Left ventricle myocardium superior (tissue), 1 donor: Measurements from ENCODE around the gene ZNF629. TPM values are rescaled to one million over a fixed set of nuclear protein-coding genes. Genes with fewer than 3 reads are reported as not detected.

Experiments used
- ATAC-seq: fragments of 200-7000 bp; cut with Tn5 transposase; one replicate; pipeline ENCODE4 v1.9.1; 2020; ENCODE audit warnings: mild to moderate bottlenecking, moderate library complexity
- DNase-seq: peaks from one replicate; pipeline ENCODE4 v3.0.0-alpha.2; 2020
- intact Hi-C: fragments of 100-400 bp; cut with micrococcal nuclease; formaldehyde crosslinking; loops from one replicate; pipeline ENCODE4 v1.11.0; 2022
- total RNA-seq: library from RNA; stranded (reverse); fragmentation: NEBNext Ultra II Directional; extraction: Animal tissue kit (Norgen Biotek cat#: 25700); gene quantifications from one replicate; pipeline ENCODE4 v1.2.1, GENCODE V29; 2021
- donor health status: DM: no; HTN: yes; CAD: no; lungs with severe emphysema.

ZNF629 gene
- total RNA-seq, 1 donor from 2014 or later, result 19.2 TPM

DNA sequence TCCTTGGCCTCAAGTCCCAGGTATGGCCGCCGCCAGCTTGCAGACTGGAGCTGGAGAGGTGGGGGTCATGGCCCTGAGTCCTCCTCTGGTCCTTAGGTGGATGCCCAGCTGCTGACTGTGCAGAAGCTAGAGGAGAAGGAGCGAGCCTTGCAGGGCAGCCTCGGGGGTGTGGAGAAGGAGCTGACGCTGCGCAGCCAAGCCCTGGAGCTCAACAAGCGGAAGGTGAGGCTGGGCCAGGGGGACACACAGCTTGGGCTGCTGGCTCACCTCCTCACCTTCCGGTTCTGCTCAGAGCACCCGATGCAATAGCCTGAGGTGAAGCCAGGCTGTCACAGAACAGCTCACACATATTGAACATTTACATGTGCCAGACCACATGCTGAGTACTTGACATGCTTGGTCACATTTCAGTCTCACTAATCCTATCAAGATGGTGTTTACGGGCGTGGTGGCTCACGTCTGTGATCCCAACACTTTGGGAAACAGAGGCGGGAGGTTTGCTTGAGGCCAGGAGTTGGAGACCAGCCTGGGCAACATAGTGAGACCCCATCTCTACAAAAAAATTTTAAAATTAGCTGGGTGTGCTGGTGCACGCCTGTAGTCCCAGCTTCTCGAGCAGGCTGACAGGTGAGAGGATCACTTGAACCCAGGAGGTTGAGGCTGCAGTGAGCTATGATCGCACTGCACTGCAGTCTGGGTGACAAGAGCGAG, 17.5 kb downstream of the ZNF629 start:
- DNase-seq, result no peak
- no peak for ATAC-seq
- intact Hi-C loops, result no loop called here

DNA sequence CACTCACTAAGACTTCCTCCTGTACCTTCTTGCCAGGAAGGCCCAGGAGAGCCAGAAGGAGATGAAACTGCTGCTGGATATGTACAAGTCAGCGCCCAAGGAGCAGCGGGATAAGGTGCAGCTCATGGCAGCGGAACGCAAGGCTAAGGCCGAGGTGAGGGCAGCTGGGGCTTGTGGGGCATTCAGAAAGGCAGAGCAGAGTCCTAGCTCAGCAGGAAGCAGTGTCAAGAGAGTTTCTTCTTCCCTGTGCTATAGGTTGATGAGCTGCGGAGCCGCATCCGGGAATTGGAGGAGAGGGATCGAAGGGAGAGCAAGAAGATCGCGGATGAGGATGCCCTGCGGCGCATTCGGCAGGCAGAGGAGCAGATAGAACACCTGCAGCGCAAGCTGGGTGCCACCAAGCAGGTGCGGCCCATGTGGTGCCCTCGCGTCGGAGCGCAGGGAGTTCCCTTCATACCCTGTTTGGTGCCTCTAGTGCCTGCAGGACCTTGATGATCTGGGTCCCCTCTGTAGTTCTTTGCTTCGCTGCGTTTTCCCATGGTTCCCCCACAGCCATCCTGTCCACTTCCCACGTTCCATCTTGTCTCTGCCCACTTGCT, 18.3 kb downstream of the ZNF629 start:
- DNase-seq, result no peak
- no peak for ATAC-seq
- intact Hi-C loops, result no loop called here

DNA sequence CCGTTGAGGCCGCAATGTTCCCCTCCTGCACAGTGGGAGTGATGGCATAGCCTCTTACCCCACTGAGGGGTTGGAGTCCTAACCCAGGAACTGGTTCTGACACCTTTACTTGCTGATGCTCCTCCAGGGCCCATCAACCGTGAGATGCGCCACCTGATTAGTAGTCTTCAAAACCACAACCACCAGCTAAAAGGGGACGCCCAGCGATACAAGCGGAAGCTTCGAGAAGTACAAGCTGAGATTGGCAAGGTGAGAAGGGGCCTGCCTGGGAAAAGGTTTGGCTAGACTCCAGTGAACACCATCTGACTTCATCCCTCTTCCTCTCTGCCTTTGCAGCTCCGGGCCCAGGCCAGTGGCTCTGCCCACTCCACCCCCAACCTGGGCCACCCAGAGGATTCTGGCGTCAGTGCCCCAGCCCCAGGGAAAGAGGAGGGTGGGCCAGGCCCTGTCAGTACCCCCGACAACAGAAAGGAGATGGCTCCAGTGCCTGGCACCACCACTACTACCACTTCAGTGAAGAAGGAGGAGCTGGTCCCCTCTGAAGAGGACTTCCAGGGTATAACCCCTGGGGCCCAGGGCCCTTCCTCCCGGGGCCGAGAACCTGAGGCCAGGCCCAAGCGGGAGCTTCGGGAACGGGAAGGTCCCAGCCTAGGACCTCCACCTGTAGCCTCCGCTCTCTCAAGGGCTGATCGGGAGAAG, 19.1 kb downstream of the ZNF629 start:
- DNase-seq (peak; percentile 25), ATAC-seq (peak; percentile 18)
- intact Hi-C loops, result no loop called here

- intact Hi-C loops, result no loop called here
- DNase-seq (no peak), ATAC-seq (peak; percentile 50)
Observed at GRCh38 chr16:30766933-30767284, 20.1 kb downstream of the ZNF629 start.

DNA sequence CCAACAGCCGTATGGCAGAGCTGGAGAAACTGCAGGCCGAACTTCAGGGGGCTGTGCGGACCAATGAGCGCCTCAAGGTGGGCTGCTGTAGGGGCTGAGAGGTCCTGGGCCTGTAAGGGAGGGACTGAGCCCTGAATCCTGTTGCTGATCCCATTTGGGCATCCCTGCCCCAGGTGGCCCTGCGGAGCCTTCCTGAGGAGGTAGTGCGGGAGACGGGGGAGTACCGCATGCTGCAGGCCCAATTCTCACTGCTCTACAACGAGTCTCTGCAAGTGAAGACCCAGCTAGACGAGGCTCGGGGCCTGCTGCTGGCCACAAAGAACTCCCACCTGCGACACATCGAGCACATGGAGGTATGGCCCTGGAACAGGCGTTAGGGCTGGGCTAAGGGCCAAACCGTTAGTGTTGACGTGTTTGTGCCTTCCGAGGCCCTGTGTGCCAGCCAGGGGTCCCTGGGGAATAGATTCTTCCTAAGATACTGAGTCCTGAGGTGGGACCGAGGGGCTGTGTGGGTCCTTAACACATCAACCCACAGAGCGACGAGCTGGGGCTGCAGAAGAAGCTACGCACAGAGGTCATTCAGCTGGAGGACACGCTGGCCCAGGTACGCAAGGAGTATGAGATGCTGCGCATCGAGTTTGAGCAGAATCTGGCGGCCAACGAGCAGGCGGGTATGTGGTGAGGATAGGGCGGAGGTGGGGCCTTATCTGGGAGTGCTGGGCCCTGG, 20.6 kb downstream of the ZNF629 start:
- ATAC-seq, result no peak
- intact Hi-C loops, result no loop called here
- no peak for DNase-seq

DNA sequence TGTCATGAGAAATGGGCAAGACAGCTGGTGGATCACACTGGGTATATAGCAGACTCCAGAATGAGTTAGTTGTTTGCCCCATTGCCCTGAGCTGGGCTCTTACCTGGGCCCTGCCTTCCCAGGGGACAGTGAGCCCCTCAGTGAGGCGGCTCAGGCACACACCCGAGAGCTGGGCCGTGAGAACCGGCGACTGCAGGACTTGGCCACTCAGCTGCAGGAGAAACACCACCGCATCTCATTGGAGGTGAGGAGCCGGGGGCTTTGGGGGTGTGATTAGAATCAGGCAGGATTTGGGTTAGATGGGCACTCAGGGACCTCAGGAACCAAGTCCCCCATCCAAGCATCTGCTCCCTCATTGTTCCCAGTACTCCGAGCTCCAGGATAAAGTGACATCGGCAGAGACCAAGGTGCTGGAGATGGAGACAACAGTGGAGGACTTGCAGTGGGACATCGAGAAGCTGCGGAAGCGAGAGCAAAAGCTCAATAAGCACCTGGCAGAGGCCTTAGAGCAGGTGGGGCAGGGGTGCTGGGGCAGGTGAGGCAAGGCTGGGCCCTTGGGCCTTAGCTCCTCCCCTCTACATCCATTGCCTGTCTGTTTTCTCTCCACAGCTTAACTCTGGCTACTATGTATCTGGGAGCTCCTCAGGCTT, 22.1 kb downstream of the ZNF629 start:
- intact Hi-C loops, result no loop called here
- DNase-seq, result no peak

GRCh38 chr16:30764086-30764485, 22.9 kb downstream of the ZNF629 start:
- DNase-seq, result no peak
- intact Hi-C loops, result no loop called here
- no peak for ATAC-seq

More for the DNA sequence above, 22.1 kb downstream of the ZNF629 start:
- no peak for ATAC-seq

DNA sequence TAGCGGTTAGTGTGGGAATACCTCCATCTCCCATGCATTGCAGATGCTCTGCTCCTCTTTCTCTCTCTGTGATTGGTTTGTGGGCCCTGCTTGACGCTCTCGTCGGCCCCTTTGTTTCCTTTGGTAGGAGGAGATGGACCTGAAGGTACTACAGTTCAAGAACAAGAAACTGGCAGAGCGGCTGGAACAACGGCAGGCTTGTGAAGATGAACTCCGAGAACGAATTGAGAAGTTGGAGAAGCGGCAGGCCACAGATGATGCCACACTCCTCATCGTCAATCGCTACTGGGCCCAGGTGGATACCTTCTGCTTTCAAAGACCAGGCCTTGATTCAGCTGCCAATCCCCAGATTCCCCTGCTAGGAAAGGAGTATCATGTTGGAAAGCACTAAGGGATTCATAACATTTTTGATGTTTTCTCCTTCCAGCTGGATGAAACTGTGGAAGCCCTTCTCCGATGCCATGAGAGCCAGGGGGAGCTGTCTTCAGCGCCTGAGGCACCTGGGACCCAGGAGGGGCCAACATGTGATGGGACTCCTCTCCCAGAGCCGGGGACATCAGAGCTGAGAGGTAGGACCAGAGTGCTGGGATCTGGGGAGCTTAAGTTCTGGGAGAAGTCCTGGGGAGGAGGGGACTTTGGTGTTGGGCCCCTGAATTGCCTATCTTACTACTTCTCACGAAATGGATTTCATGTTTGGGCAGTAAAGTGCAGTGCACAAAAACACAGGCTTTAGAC, 23.8 kb downstream of the ZNF629 start:
- intact Hi-C loops, result no loop called here
- ATAC-seq, result no peak

DNA sequence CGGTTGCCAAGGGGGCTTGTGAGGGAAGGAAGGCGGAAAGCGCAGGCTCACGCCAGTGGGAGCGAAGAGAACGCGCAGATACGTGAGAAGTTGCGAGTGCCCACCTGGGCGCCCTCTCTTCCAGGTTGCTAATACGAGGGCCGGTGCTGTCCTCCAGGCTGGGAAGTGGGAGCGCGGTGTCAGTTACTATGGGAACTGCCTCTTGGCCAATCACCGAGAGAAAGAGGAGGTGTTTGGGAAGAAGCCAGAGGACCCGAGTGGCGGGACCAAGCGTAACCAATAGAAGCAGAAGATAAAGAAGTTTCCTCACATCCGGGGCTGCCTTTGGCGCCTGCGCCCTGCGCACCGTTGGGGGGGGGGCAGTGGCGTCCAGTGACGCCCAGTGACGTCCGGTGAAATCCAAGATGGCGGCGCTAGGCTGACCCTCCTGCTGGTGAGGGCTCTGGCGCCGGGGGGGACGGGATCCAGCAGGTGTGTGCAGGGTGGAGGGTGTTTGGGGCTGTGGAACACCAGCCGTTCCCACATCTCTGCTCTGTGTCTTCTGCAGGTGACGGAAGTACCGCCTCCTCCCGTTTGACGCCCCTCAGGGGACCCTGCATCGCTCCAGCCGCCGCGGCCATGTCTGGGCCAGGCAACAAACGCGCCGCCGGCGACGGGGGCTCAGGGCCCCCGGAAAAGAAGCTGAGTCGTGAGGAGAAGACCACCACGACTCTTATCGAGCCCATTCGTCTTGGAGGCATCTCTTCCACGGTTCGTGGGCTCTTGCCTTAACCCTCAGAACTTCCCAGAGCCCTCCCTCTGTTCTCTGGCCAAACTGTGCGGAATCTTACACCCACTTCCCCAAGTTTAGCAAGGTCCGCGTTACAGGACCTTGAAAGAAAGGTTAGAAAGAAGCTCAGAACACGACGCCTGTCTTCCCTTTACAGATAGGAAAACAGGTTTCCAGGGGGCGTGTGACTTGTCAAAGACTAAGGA, 24.8 kb downstream of the ZNF629 start, which contains the start of the genes CFAP119 and RNF40:
Gene CFAP119 (minus strand): TSS at position 135 of the 975 bp plus-strand sequence. CDS start 314 bp downstream, outside the sequence.
Gene RNF40 (plus strand): TSS at position 395 of the 975 bp plus-strand sequence. CDS start 224 bp downstream, at position 619.
- intact Hi-C loops, result no loop called here

More for the DNA sequence above, 23.8 kb downstream of the ZNF629 start:
- DNase-seq, result no peak

DNA sequence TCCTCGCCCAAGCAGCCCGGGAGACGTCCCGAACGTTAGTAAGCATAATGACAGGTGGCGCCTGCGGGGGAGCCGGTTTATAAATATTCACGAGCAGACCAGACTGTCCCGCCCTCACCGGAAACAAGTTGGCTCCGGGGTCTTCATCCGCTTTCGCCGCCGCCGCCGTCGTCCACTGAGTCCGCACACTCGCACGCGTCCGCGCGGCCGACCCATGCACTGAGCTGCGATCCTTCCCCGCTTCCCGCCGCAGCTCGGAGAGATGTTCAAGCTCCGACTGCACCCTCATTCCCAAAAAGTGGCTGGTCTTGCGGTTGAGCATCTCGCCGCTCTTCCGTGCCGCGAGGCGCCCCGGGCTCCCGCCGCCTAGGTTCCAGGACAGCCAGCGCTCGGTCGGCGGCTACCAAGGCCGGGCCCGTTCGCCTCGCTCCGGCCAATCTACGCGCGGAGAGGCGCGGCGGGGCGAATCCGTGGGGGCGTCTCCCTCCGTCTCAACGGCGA, 25.5 kb downstream of the ZNF629 start:
- DNase-seq, result no peak
- peak; percentile 20 for ATAC-seq
- intact Hi-C loops, result no loop called here

More for the DNA sequence above, 24.8 kb downstream of the ZNF629 start, which contains the start of the genes CFAP119 and RNF40:
- DNase-seq, result peak; percentile 96
- ATAC-seq, result peak; percentile 96

DNA sequence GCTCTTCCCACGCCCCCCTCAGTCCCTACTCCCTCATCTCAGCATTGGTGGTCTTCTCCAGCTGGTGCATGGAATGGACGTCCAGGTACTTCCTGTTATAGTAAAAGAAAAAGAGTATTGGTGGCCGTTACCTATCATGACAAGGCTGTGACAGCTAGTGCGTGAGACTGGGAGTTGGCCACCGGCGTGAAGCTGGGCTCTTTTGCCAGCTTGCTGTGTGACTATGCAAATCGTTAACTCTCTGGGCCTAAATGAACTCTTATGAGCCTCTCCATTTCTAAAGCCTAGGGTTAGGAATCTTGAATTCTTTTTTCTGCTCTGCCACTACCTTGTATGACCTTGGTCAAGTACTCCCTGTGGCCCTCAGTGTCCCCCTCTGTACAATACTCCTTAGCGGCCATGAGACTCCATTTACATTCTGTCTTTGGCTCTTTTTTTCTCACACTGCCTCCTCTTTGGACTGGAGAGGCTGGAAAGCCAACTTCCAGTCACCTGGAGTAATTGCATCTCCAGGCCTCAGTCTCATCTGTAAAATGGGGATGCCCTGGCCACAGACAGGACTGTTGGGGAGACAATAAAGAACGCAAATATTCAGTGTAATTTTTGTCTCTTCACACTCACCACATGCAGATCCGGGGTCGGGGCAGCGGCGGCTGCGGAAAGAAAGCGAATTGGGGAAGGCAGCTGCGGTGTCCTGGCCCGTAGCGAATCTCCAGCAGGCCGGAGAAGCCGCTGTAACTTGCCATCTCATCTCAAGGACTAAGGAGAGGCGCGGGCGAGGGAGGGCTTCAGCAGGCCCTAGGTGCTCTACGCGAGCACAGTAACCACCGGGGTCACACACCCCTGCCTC, 26.2 kb downstream of the ZNF629 start:
- intact Hi-C loops, result no loop called here
- DNase-seq, result peak; percentile 31
- no peak for ATAC-seq

DNA sequence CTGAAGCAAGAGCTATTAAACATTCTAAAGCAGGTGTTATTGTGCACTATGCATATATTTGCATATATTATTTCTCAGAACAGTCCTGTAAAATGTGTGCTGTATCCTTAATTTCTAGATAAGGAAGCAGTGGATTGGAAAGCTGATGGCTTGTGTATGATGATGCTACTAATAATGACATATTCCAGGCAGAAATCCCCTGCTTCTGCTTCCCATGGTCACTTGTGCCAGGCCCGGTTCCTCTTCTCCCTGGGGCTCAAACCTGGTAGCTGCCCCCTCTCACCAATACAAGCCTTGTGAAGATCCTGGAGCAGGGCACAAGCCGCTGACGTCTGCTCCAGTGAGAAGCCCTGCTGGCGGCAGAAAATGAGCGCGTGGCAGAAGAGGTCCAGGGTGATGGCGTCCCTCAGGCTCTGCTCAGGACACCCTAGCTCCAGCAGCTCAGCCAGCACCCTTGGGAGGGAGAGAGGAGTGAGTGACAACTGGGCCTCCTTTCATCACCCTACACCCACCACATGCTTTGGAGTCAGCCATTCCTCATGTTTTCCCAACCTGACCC, 26.9 kb downstream of the ZNF629 start:
- no peak for DNase-seq
- no peak for ATAC-seq
- intact Hi-C loops, result no loop called here

DNA sequence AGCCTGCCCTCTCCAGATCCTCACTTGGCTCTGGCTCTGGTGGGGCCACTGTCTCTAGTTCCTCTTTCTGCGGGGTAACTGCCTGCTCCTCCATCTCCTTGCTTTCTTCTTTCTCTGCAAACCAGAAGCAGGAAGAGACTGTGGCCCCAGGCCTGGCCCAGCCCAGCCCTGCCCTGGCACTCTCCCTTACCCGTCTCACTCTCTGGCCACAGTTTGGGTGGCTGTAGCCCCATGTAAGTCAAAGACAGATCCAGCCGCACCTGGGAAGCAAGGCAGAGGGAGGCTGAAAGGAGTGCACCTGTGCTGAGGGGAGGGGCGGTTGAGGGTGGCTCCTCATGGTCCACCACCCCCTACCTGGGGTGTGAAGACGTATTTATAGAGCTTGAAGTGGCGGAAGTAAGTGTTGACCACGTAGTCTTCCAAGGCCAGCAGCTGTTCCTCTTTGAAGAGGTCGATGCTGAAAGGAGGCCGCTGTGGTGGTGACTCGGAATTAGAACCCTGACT, 28.0 kb downstream of the ZNF629 start:
- no peak for ATAC-seq
- peak; percentile 32 for DNase-seq
- intact Hi-C loops, result no loop called here

- ATAC-seq, result no peak
- intact Hi-C loops, result no loop called here
Observed at GRCh38 chr16:30757316-30757715, 29.7 kb downstream of the ZNF629 start.

GRCh38 chr16:30756781-30757100, 30.3 kb downstream of the ZNF629 start:
- intact Hi-C loops, result no loop called here
- ATAC-seq (no peak), DNase-seq (no peak)

More at GRCh38 chr16:30757316-30757715, 29.7 kb downstream of the ZNF629 start:
- DNase-seq, result no peak
